ENCODE measurements around the gene F8.

GRCh38 chrX:155065035-155065734 is 42.7 kb upstream of the F8 start:
- TF ChIP-seq CTCF (IDR thresholded peaks at IDR 0.05) = no peak
- TF ChIP-seq POLR2A (IDR thresholded peaks at IDR 0.05) = no peak
